Measurements from ENCODE around the gene SVEP1. TPM values are rescaled to one million over a fixed set of nuclear protein-coding genes. Genes with fewer than 3 reads are reported as not detected.

The SVEP1 gene
- 10 to 100 TPM; 13.9 to 26.8 (median 17.4) TPM for total RNA-seq

DNA sequence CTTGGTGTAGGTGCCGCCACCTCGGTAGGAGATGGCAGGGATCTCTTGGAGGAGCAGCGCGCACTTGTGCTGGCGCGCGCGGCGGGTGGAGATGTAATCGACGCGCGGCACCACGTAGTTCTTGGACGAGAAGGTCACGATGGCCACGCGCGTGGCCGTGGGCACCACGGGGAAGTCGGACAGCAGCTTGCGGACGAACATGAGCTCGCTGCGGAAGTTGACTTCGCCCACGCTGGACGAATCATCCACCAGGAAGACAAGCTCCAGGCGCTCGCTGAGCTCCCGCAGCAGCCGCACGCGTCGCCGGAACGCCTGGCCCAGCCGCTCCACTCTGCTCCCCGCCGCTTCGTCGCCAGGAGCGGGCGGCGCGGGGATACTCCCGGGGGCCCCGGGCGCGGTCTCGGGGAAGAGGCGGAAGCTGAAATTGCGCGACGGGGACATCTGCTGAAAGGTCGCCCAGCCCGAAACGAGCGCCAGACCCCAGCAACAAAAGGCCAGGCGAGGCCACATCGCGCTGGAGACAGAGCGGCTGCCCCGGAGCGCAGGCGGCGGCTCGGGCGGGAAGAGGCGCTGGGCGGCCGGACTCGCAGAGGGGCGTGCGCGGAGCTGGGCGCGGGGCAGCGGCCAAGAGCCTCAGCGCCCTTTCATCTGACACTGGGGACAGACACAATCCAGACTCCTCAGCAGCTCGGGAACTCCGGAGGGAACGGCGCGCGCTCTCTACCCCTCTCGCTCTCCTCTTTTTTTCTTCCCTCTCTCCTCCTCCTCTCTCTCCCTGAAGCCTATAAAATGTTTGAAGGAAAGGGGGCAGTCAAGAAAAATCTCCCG, at the start of gene SVEP1:
Gene SVEP1, minus strand, starts transcription at position 708 of the 828 bp plus-strand sequence. Its CDS starts 198 bp downstream, at position 510.
- 0 to 7% methylated on average over 1 to 78 of the region's 89 CpGs for WGBS, 2 donors (ENCODE audit: low coverage in 1 of 2)
- Histone ChIP-seq H3K27me3 (peaks cover 62% of the 10 kb centered on the region), H3K36me3 (no peaks in the 10 kb centered on the region), H3K4me1 (peaks cover 0 to 14% (median 7%) of the 10 kb centered on the region in 4 donors), H3K4me3 (peak within 1 kb of the TSS; percentile 24 to 54 (median 39)), H3K27ac (peak within 1 kb of the TSS; percentile 63 to 80 (median 74)), H3K9me3 (no peaks in the 10 kb centered on the region)
- no peak for DNase-seq
- in situ Hi-C loops (cut with MboI; ENCODE audit: low pct_ligation_motif_present in 1 of 4, low pct_unique_long_range_greater_than_20kb in 1 of 4, low sequenced_read_pairs in 3 of 4), result no loop called here
- intact Hi-C loops (cut with DNase I; ENCODE audit: low total_unique reads), result no loop called here
- TF ChIP-seq EP300 (IDR thresholded peaks at IDR 0.05; ENCODE audit: low read depth) (no peak), POLR2AphosphoS5 (IDR thresholded peaks at IDR 0.05) (peak in 2 of 3 donors; percentile 12 to 29), POLR2A (IDR thresholded peaks at IDR 0.05) (no peak)
- TF ChIP-seq, protein P1, sequence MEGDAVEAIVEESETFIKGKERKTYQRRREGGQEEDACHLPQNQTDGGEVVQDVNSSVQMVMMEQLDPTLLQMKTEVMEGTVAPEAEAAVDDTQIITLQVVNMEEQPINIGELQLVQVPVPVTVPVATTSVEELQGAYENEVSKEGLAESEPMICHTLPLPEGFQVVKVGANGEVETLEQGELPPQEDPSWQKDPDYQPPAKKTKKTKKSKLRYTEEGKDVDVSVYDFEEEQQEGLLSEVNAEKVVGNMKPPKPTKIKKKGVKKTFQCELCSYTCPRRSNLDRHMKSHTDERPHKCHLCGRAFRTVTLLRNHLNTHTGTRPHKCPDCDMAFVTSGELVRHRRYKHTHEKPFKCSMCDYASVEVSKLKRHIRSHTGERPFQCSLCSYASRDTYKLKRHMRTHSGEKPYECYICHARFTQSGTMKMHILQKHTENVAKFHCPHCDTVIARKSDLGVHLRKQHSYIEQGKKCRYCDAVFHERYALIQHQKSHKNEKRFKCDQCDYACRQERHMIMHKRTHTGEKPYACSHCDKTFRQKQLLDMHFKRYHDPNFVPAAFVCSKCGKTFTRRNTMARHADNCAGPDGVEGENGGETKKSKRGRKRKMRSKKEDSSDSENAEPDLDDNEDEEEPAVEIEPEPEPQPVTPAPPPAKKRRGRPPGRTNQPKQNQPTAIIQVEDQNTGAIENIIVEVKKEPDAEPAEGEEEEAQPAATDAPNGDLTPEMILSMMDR (IDR thresholded peaks at IDR 0.05), result no peak

- H3K27ac ChIP-seq, result no peak overlapping the region
- intact Hi-C loops (cut with DNase I; ENCODE audit: low total_unique reads) (loop anchor here (10.0 kb wide), 1 partner anchor 441 kb away; no protein-coding TSS in a partner anchor), in situ Hi-C loops (cut with MboI; ENCODE audit: low pct_ligation_motif_present in 1 of 4, low pct_unique_long_range_greater_than_20kb in 1 of 4, low sequenced_read_pairs in 3 of 4) (loop anchor here in 2 of 4 donors (10.0 to 25.0 kb wide), 2 partner anchors 441 to 686 kb away; no protein-coding TSS in a partner anchor)
- no peaks in the 10 kb centered on the region for H3K27me3 ChIP-seq
- no peaks in the 10 kb centered on the region for H3K36me3 ChIP-seq
- TF ChIP-seq, protein P1 (IDR thresholded peaks at IDR 0.05), result no peak
- TF ChIP-seq POLR2AphosphoS5 (IDR thresholded peaks at IDR 0.05) (no peak), EP300 (IDR thresholded peaks at IDR 0.05; ENCODE audit: low read depth) (no peak), POLR2A (IDR thresholded peaks at IDR 0.05) (no peak)
- no peak for DNase-seq
- 51 to 52% methylated on average over 6 to 9 of the region's 9 CpGs for WGBS, 2 donors (ENCODE audit: low coverage in 1 of 2)
- H3K4me1 ChIP-seq, result no peaks in the 10 kb centered on the region
- no peaks in the 10 kb centered on the region for H3K9me3 ChIP-seq
- H3K4me3 ChIP-seq, result no peak overlapping the region
Measured at GRCh38 chr9:110626101-110626829, 46.7 kb upstream of the SVEP1 start.

- no peak overlapping the region for H3K4me3 ChIP-seq
- intact Hi-C loops (cut with DNase I; ENCODE audit: low total_unique reads), result loop anchor here (10.0 kb wide), 1 partner anchor 439 kb away; no protein-coding TSS in a partner anchor
- H3K4me1 ChIP-seq, result no peaks in the 10 kb centered on the region
- TF ChIP-seq EP300 (IDR thresholded peaks at IDR 0.05; ENCODE audit: low read depth), result no peak
- TF ChIP-seq, protein P1 (IDR thresholded peaks at IDR 0.05), result peak; percentile 62 to 70 (median 65)
- TF ChIP-seq POLR2A (IDR thresholded peaks at IDR 0.05), result no peak
- peak; percentile 22 for DNase-seq
- in situ Hi-C loops (cut with MboI; ENCODE audit: low pct_ligation_motif_present in 1 of 4, low pct_unique_long_range_greater_than_20kb in 1 of 4, low sequenced_read_pairs in 3 of 4), result loop anchor here (10.0 to 25.0 kb wide), 3 partner anchors 186 to 439 kb away; no protein-coding TSS in a partner anchor
- H3K27me3 ChIP-seq, result no peaks in the 10 kb centered on the region
- H3K36me3 ChIP-seq, result no peaks in the 10 kb centered on the region
- WGBS, 2 donors (ENCODE audit: low coverage in 1 of 2), result 26 to 27% methylated on average over 3 of the region's 3 CpGs
- H3K27ac ChIP-seq, result no peak overlapping the region
- no peaks in the 10 kb centered on the region for H3K9me3 ChIP-seq
Measured at GRCh38 chr9:110623462-110624025, 44.0 kb upstream of the SVEP1 start.
